BE2C (cell line): Measurements from ENCODE around the gene RHCG.

Source experiments
- DNase-seq: peaks from one replicate; pipeline ENCODE4 v3.0.0-alpha.2; 2020
- H3K27me3 ChIP-seq: fragments of 250-450 bp; sonication (Bioruptor Pico); 2 replicates; pipeline ENCODE4 v1.5.1; 2020; ENCODE audit warnings: mild to moderate bottlenecking
- H3K36me3 ChIP-seq: fragments of 250-450 bp; sonication (Bioruptor Pico); 2 replicates; pipeline ENCODE4 v1.5.1; 2020; ENCODE audit warnings: mild to moderate bottlenecking
- H3K4me1 ChIP-seq: fragments of 250-450 bp; sonication (Bioruptor Pico); 2 replicates; pipeline ENCODE4 v1.5.1; 2020
- H3K4me3 ChIP-seq: 2 replicates; pipeline ENCODE4 v1.5.1; 2011; ENCODE audit warnings: low read depth, low read length
- H3K9me3 ChIP-seq: fragments of 250-450 bp; sonication (Bioruptor Pico); 2 replicates; pipeline ENCODE4 v1.5.1; 2020
- CTCF ChIP-seq: IDR thresholded peaks from 2 replicates; pipeline ENCODE4 v1.5.1; 2012; ENCODE audit warnings: mild to moderate bottlenecking, low read depth, low read length

The RHCG gene

GRCh38 chr15:89433686-89434085 is 62.7 kb downstream of the RHCG start:
- Histone ChIP-seq H3K36me3 (no peaks in the 10 kb centered on the region), H3K27me3 (no peaks in the 10 kb centered on the region), H3K4me1 (no peaks in the 10 kb centered on the region), H3K4me3 (no peak overlapping the region), H3K9me3 (no peaks in the 10 kb centered on the region)
- TF ChIP-seq CTCF = no peak
- no peak for DNase-seq

DNA sequence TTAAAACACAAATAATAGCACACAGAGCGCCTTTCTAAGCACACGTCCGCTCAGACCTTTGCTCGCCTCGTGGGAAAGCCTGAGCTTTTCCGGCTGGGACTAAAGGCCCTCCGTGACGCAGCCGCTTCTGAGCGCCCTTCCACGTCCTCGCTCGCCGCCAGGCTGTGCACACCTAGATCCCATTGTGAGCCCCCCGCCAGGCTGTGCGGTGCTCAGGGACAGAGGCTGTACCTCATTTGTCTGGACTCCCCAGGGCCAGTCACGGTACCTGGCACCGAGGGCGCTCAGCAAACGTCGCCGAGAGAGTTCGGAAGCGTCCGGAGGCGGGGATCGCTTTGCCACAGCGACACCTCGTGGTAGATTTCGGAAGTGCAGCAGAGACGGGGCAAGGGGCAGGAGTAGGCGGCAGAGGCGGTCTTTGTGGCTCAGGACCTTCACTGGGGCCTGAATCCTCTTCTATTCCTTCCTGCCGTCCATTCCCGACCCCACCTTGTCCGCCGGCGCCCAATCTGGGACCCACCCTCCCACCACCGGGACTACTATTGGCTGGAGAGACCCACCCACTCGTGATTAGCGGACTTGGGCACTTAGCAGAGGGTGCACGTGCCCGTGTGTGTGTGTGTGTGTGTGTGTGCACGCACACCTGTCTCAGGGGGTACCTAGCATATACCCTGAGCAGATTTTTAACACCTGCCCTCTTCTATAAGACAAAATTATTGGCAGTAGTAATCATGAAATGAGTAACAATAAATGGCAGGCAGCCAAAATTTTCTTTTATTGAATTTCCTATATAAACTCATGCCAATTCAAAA is 65.6 kb downstream of the RHCG start:
- Histone ChIP-seq H3K9me3 (no peaks in the 10 kb centered on the region), H3K4me3 (peak overlapping the region; percentile 67), H3K27me3 (no peaks in the 10 kb centered on the region), H3K4me1 (no peaks in the 10 kb centered on the region), H3K36me3 (no peaks in the 10 kb centered on the region)
- peak; percentile 93 for TF ChIP-seq CTCF
- DNase-seq = peak; percentile 88

DNA sequence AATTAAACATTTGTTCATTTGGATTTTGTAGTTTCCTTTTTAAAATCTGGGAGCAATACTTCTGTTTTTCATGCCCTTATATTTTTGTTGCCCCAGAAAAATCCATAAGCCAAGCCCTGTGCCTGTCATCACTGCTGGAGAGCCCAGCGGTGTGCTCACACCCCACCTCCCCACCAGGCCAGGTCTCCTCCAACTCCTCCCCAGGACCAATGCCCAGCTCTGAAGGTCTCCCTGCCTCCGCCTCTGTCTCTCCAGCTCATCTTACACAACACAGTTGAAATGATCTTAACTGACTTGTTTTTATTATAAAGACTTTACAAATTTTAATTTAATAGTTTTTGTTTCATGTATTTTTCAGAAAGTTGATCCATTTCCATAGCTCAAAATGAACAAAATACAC is 66.4 kb downstream of the RHCG start:
- Histone ChIP-seq H3K4me1 (no peaks in the 10 kb centered on the region), H3K27me3 (no peaks in the 10 kb centered on the region), H3K4me3 (peak overlapping the region; percentile 67), H3K36me3 (no peaks in the 10 kb centered on the region), H3K9me3 (no peaks in the 10 kb centered on the region)
- TF ChIP-seq CTCF = no peak
- DNase-seq = no peak

DNA sequence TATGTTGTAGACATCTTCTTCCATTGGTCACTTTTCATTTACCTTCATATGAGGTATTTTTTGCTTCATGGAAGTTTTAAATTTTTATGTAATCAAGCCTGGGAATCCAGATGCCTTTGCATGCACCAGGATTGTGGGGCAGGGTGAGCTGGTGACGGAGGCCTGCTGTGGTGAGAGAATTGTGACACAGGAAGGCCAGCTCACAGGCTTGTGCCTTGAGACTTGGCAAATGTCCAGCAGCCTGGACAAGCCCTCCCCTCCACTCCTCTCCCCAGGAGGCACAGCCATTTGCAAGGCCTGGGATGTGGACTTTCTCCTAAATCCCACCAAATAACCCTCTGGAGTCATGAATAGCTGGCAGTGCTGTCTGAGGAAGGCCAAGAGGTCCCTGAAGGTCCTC is 67.4 kb downstream of the RHCG start:
- no peak for TF ChIP-seq CTCF
- Histone ChIP-seq H3K36me3 (no peaks in the 10 kb centered on the region), H3K4me1 (no peaks in the 10 kb centered on the region), H3K9me3 (no peaks in the 10 kb centered on the region), H3K4me3 (no peak overlapping the region), H3K27me3 (no peaks in the 10 kb centered on the region)
- peak; percentile 64 for DNase-seq

- Histone ChIP-seq H3K36me3 (no peaks in the 10 kb centered on the region), H3K4me3 (no peak overlapping the region), H3K9me3 (no peaks in the 10 kb centered on the region), H3K4me1 (no peaks in the 10 kb centered on the region), H3K27me3 (no peaks in the 10 kb centered on the region)
- no peak for TF ChIP-seq CTCF
- DNase-seq = no peak
Observed at GRCh38 chr15:89428246-89428645, 68.1 kb downstream of the RHCG start.

GRCh38 chr15:89426500-89426899 is 69.9 kb downstream of the RHCG start:
- no peak for TF ChIP-seq CTCF
- no peaks in the 10 kb centered on the region for H3K27me3 ChIP-seq

More at GRCh38 chr15:89426500-89426899, 69.9 kb downstream of the RHCG start:
- H3K9me3 ChIP-seq = no peaks in the 10 kb centered on the region
- H3K4me3 ChIP-seq = no peak overlapping the region
- H3K4me1 ChIP-seq = no peaks in the 10 kb centered on the region
- no peaks in the 10 kb centered on the region for H3K36me3 ChIP-seq
- DNase-seq = no peak
